GM23338 (cell line): ENCODE data around the gene AFF1.

ENCODE experiments used
- CTCF ChIP-seq, 2 experiments: fragments of 200-600 bp in 1 of 2; sonication (generic) in 1 of 2; conservative IDR thresholded peaks; 2 replicates each; pipeline versions ENCODE4 v1.5.1 to v1.6.1; 2016 to 2017; ENCODE audit warnings: antibody characterized with exemption in 2 of 2, low read depth in 2 of 2, mild to moderate bottlenecking in 2 of 2, moderate library complexity in 1 of 2
- EZH2phosphoT487 ChIP-seq: fragments of 200-600 bp; sonication (generic); IDR thresholded peaks from one replicate; pipeline ENCODE4 v1.8.1; 2018; ENCODE audit warnings: antibody characterized with exemption; ENCODE audit not compliant: unreplicated experiment
- REST ChIP-seq: IDR thresholded peaks from one replicate; pipeline ENCODE4 v1.6.1; 2018; ENCODE audit warnings: antibody characterized with exemption; ENCODE audit not compliant: unreplicated experiment
- ZNF114 ChIP-seq: fragments of 250-450 bp; sonication (Bioruptor Pico); IDR thresholded peaks from 2 replicates; pipeline ENCODE4 v1.5.0; 2020; ENCODE audit warnings: mild to moderate bottlenecking, moderate library complexity

GRCh38 chr4:87030755-87031441 lies 96.1 kb downstream of the AFF1 start:
- TF ChIP-seq CTCF (conservative IDR thresholded peaks at IDR 0.05; ENCODE audit: low read depth in 2 of 2) (no peak), EZH2phosphoT487 (no peak), REST (no peak), ZNF114 (no peak)
